H1 (cell line): ENCODE measurements around the gene CCDC200. TPM values are rescaled to one million over a fixed set of nuclear protein-coding genes. Genes with fewer than 3 reads are reported as not detected.

Experiments
- ATF2 ChIP-seq: IDR thresholded peaks from 2 replicates; pipeline ENCODE4 v1.6.1; 2012; ENCODE audit warnings: low read length, inconsistent platforms
- GABPA ChIP-seq: IDR thresholded peaks from 2 replicates; pipeline ENCODE4 v1.6.1; 2011; ENCODE audit warnings: mild to moderate bottlenecking, low read length, moderate library complexity, borderline replicate concordance; ENCODE audit not compliant: insufficient read depth
- polyA plus RNA-seq, 7 experiments: library from polyadenylated mRNA; depleted of rRNA in 3 of 7; stranded (reverse) in 5 of 7; unstranded in 2 of 7; fragments of >200 nt in 5 of 7; fragments of 200-250 nt in 2 of 7; gene quantifications; 1 replicate in 5 of 7; 2 replicates in 1 of 7; 4 replicates in 1 of 7; pipeline versions ENCODE4 v1.2.1 to v1.2.3, GENCODE V29; 2011 to 2013; ENCODE audit warnings: missing spikeins in 2 of 7, mixed read lengths in 2 of 7
- total RNA-seq: library from RNA; stranded (reverse); fragmentation: NEBNext Ultra II Directional; extraction: Animal tissue kit (Norgen Biotek cat#: 25700); gene quantifications from 2 replicates; pipeline ENCODE4 v1.2.1, GENCODE V29; 2021

CCDC200 gene
- total and polyA plus RNA-seq, 2 of the 8 experiments (the other 6 are each of a cell fraction or from before 2014, with no cell fraction given), result 0.11 TPM; not detected in 1

GRCh38 chr17:43211480-43212402, 16.7 kb downstream of the CCDC200 start, which contains the start of gene TMEM106A (continued):
- TF ChIP-seq ATF2 (no peak), GABPA (no peak)
- TF ChIP-seq, all 59 proteins: peak for 14
